GM10266 (cell line): ENCODE results near the gene GOLGA2.

Source experiments
- DNase-seq: peaks from one replicate; pipeline ENCODE4 v3.0.0; 2012; ENCODE audit errors: extremely low spot score
- CTCF ChIP-seq: IDR thresholded peaks from 2 replicates; pipeline ENCODE4 v1.5.1; 2012; ENCODE audit warnings: mild to moderate bottlenecking, low read depth; ENCODE audit not compliant: control insufficient read depth, insufficient read depth; ENCODE audit errors: missing control alignments

GOLGA2 gene

DNA sequence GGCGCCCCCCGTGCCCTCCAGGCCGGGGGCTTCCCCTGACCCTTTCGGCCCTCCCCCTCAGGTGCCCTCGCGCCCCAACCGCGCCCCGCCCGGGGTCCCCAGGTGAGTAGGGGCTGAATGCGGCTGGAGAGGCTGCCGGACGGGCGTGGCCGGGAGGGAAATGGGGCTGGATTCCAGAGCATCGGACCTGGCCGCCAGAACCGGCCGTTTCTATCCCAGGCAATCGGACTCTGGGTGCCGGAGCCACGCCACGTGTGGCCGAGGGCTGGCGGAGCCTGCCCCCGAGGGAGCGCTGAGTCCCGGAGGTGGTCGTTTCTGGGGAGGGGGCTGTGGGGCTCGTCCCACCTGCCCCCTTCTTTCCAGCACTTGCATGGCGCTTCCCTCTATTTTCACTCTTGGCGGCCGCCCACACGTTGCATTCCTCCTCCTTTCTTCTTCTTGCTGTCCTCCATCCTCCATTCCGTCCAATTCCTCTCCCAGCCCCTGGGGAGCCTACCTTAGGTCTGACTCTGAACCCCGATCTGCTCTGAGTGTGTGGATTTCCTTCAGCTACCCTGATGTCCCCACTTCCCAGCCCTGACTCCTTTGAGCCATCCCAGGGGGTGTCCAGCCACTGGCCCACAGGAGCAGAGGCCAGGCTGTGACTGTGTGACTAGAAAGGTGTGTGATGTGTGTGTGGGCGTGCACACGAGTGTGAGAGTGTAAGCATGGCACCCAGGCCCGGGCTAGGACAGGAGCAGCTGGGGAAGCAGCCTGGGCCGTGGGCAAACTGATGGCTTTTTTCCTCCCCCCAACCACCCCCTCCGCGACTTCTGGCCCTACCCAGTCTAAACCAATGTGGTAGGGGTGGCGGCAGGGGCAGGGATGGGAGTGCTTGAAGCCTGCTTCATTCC is 24.7 kb downstream of the GOLGA2 start:
- no peak for DNase-seq
- TF ChIP-seq CTCF: no peak

DNA sequence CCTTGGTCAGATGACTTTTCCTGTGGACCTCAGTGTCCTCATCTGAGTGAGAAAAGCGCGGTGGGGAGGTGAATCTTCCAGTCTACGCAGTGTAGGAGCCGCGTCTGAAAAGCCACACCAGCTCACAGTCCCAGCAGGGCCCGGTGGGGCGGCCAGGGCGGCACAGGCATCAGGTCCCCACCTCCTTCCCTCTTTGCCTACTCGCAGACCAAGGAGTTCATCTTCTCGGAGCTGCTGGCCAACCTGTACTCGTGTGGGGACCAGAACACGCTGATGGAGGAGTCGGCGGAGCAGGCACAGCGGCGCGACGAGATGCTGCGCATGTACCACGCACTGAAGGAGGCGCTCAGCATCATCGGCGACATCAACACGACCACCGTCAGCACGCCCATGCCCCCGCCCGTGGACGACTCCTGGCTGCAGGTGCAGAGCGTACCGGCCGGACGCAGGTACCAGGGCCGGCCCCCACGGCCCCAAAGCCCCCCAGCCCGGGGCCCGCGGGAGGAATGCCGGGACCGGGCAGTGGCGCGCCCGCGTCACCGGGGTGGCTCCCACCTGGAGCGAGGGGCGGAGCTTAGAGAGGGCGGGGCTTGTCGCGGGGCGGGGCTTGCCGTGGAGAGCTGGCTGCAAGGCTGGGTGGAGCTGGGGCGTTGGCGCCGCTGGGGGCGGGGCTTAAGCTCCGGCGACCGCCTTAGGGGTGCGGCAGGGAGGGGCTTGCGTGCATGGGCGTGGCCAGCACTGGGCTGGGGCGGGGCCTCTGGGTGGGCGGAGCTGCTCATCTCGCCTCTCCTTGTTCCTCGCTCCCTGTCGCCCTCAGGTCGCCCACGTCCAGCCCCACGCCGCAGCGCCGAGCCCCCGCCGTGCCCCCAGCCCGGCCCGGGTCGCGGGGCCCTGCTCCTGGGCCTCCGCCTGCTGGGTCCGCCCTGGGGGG is 25.6 kb downstream of the GOLGA2 start:
- DNase-seq: peak; percentile 100
- no peak for TF ChIP-seq CTCF

GRCh38 chr9:128249558-128249907 is 26.3 kb downstream of the GOLGA2 start:
- TF ChIP-seq CTCF: no peak
- no peak for DNase-seq

GRCh38 chr9:128247226-128247803 is 28.5 kb downstream of the GOLGA2 start:
- TF ChIP-seq CTCF: no peak
- DNase-seq: no peak

DNA sequence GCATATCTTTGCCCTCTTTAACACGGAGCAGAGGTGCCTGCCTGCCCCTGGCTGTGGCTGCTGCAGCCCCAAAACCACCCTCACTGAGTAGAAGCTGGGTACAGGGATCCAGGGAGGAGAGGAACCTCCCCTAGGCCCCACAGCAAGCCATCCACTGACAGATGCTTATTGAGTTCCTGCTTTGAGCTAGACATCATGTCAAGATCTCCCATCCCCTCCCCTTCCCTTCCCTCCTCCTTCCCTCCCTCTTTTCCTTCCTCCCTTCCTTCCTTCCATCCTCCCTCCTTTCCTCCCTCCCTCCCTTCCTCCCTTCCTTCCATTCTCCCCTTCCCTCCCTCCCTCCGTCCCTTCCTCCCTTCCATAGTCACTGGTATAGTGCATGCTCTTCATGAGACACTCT is 29.3 kb downstream of the GOLGA2 start:
- no peak for TF ChIP-seq CTCF
- DNase-seq: no peak

DNA sequence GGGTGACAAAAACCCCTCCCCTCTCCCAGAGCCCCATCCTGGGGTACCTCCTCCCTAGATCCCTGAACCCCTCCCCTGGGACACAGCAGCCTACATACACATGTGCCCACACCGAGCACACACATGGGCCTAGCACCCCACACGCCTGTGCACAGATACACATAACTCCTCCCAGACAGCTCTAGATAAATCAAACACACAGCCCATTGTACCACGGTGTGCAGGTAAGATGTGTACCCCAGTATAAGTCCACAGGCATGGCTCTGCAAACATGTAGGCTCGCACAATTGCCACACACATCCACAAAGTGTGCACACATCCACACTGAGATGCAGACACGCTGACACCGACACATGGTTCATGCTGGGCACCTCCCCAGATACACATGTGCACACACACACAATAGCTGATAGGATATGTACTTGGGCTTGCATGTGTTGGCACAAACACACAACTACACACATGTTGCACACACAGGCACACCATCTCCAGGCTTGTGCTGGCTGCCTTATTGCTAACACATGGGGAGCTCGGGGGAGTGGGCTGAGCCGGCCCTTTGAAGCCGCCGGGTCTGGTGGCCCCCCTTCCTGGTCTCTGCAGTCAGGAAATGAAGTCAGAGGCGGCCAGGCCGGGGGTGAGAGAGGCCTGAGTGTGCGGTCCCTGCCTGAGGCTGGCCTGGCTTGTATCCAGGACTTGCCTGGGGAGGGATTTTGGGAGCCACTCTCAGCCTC is 30.2 kb downstream of the GOLGA2 start:
- no peak for DNase-seq
- TF ChIP-seq CTCF: no peak
